Measurements from ENCODE around the gene KLK3. TPM values are rescaled to one million over a fixed set of nuclear protein-coding genes. Genes with fewer than 3 reads are reported as not detected.

Gene KLK3
- total RNA-seq, 1 donor, result not detected

- DNase-seq (ENCODE audit: low read depth), result no peak
- TF ChIP-seq, protein P1, sequence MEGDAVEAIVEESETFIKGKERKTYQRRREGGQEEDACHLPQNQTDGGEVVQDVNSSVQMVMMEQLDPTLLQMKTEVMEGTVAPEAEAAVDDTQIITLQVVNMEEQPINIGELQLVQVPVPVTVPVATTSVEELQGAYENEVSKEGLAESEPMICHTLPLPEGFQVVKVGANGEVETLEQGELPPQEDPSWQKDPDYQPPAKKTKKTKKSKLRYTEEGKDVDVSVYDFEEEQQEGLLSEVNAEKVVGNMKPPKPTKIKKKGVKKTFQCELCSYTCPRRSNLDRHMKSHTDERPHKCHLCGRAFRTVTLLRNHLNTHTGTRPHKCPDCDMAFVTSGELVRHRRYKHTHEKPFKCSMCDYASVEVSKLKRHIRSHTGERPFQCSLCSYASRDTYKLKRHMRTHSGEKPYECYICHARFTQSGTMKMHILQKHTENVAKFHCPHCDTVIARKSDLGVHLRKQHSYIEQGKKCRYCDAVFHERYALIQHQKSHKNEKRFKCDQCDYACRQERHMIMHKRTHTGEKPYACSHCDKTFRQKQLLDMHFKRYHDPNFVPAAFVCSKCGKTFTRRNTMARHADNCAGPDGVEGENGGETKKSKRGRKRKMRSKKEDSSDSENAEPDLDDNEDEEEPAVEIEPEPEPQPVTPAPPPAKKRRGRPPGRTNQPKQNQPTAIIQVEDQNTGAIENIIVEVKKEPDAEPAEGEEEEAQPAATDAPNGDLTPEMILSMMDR (IDR thresholded peaks at IDR 0.05; ENCODE audit: insufficient read depth, low read length), result no peak
- H3K4me3 ChIP-seq (ENCODE audit: low read depth, low read length), result peak overlapping the region; percentile 45
Measured at GRCh38 chr19:50817941-50818858, 36.5 kb upstream of the KLK3 start.

DNA sequence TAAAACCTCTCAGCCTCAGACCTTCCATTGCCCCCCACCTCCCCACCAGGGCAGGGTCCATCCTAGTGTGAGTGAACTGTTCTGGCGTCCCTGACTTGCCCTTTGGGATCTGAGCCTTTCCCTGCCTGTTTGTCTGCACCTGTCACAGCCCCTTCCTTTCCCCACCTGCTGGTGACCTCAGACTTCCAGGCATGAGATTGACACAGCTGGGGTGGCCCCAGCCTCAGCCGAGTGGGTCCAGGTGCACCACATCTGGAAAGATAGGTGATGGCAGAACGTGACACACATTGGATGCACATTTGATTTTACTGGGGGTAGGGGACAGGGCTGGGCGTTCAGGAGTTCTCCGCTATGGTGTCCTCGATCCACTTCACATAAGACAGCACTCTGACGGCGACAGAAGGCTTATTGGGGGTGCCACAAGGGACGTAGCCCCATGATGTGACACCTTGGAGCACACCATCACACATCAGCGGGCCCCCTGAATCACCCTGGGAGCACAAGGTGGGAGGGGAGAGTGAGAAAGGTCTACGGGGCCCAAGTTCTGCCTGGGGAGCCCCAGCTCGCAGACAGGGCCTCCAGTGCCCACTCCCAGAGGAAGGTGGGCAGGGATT lies 35.7 kb upstream of the KLK3 start:
- TF ChIP-seq, protein P1 (IDR thresholded peaks at IDR 0.05; ENCODE audit: insufficient read depth, low read length), result no peak
- no peak for DNase-seq (ENCODE audit: low read depth)

GRCh38 chr19:50819636-50820035 lies 35.1 kb upstream of the KLK3 start:
- no peak overlapping the region for H3K4me3 ChIP-seq (ENCODE audit: low read depth, low read length)
- DNase-seq (ENCODE audit: low read depth), result no peak
- TF ChIP-seq, protein P1 (IDR thresholded peaks at IDR 0.05; ENCODE audit: insufficient read depth, low read length), result no peak

More for the DNA sequence above, 35.7 kb upstream of the KLK3 start:
- no peak overlapping the region for H3K4me3 ChIP-seq (ENCODE audit: low read depth, low read length)

DNA sequence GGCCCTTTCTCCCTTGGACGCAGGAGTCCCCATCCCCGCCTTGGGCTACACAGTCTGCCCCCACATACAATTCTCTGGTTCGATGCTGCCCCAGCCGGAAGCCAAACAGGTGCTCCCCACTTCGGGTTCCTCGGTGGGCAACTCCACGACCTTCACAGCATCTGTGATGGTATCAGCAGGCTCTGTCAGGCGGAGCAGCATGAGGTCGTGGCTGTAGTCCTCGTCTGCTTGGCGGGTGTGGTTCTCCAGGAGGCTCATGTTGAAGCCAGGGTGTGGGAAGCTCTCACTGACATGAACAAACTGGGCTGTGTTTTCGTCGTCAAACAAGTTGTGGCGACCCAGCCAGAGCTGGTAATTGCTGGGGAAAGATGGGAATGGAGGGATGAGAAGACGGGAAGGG lies 34.6 kb upstream of the KLK3 start:
- DNase-seq (ENCODE audit: low read depth), result no peak
- no peak overlapping the region for H3K4me3 ChIP-seq (ENCODE audit: low read depth, low read length)
- TF ChIP-seq, protein P1 (IDR thresholded peaks at IDR 0.05; ENCODE audit: insufficient read depth, low read length), result no peak

DNA sequence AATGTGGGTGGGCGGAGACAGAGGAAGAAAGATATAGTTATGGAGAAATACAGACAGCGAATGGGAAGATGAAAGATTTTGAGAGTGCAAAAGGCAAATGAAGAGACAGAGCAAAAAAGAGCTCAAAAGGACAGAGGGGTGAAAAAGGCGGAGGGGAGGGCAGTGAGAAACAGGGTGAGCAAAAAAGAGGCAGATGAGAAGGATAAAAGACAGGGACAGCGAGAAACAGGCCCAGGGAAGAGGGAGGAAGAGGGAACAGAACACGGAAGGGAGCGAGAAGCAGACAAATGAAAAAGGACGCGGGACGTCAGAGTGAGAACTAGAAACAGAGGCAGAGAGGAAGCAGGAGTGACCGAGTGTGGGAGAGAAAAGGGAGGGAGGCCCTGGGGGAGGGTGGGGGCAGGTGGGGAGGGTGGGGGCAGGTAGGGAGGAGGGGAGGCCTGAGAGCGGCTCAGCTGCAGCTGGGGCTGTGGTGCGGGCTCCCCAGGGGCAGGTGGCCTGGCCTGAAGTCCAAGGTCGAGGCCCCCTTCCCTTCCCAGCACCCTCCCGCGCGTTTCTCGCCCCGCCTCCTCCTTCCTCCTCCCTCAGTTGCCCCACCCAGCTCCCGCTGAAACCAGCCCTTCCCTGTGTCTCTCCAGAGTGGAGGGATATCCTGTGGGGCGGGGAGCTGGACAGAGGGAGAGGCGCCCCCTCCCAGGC lies 34.0 kb upstream of the KLK3 start:
- no peak for DNase-seq (ENCODE audit: low read depth)
- no peak overlapping the region for H3K4me3 ChIP-seq (ENCODE audit: low read depth, low read length)
- TF ChIP-seq, protein P1 (IDR thresholded peaks at IDR 0.05; ENCODE audit: insufficient read depth, low read length), result no peak

DNA sequence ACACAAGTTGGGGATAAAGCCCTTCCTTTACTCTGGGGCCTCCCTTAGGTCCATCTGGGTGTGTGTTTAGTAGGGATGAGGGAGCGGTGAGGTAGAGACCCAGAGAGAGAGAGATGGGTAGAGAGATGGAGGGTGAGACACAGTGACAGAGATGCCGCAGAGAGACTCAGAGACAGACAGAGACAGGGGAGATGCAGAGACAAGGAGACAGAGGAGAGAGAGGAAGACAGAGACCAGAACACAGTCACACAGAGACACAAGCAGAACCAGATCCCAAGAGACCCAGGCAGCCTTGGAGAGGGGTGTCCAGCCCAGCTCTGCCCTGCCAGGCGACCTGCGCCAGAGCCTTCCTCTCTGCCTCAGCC lies 33.5 kb upstream of the KLK3 start:
- TF ChIP-seq, protein P1 (IDR thresholded peaks at IDR 0.05; ENCODE audit: insufficient read depth, low read length), result no peak
- DNase-seq (ENCODE audit: low read depth), result no peak
- H3K4me3 ChIP-seq (ENCODE audit: low read depth, low read length), result no peak overlapping the region

Data from fibroblast of the aortic adventitia (primary cell).